Nephron progenitor cell (in vitro differentiated cells): ENCODE measurements around the gene EIF4H.
A peak's percentile ranks its signal among the peaks of the same experiment; 100 is the strongest.

ENCODE experiments used
- DNase-seq: peaks from one replicate; pipeline ENCODE4 v3.0.0; 2021
- H3K27ac Mint-ChIP-seq: 2 replicates; pipeline ENCODE4 v1.8.0; 2021; ENCODE audit warnings: mild to moderate bottlenecking, moderate library complexity, mixed read lengths
- H3K27me3 Mint-ChIP-seq: 2 replicates; pipeline ENCODE4 v1.8.0; 2021; ENCODE audit warnings: mild to moderate bottlenecking, low read depth, mixed read lengths; ENCODE audit not compliant: poor library complexity
- H3K36me3 Mint-ChIP-seq: 2 replicates; pipeline ENCODE4 v1.8.0; 2021; ENCODE audit warnings: low read depth, mixed read lengths
- H3K4me1 Mint-ChIP-seq: 2 replicates; pipeline ENCODE4 v1.8.0; 2021; ENCODE audit warnings: mixed read lengths
- H3K4me3 Mint-ChIP-seq: 2 replicates; pipeline ENCODE4 v1.8.0; 2021; ENCODE audit warnings: mild to moderate bottlenecking, moderate library complexity, mixed read lengths
- H3K9me3 Mint-ChIP-seq: 2 replicates; pipeline ENCODE4 v1.8.0; 2021; ENCODE audit warnings: mild to moderate bottlenecking, moderate library complexity, mixed read lengths
- TF ChIP-seq, protein P1 (sequence below): fragments of 200-600 bp; sonication (generic); IDR thresholded peaks from 2 replicates; pipeline ENCODE4 v1.5.0; 2021; ENCODE audit warnings: antibody characterized with exemption

EIF4H gene

DNA sequence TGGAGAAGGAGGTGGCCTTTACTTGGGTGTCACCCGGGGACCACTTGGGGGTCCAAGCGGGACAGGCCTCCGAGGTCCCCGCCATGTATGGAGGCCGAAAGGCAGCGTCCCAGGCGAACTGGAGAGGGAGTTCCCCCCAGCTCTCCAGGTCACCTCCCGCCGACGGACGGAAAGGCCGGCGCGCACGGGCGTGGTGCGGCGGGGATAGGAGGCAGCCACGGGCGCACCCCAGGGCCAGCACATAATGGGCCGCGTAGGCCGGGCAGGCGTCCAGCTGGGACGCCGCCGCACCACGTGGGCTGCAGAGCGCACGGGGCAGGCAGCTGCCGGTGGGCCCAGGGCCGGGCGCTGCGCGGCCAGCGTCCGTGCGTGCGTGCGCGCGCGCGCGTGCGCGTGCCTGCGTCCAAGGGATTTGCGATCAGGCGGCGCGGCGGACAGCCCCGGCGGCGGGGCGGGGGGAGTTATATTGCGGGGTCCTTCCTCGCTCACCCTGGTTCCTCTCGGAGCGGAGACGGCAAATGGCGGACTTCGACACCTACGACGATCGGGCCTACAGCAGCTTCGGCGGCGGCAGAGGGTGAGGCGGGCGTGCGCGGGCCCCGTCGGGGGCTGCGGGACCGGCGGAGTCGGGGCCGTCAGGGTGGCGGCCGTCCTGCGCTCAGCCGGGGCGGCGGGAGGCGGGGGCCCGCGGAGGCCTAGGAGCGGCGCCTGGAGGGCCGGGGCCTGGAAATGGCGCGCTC is at the start of gene EIF4H:
Gene EIF4H (plus strand): TSS at position 491 of the 740 bp plus-strand sequence. CDS start 28 bp downstream, at position 519.
- Mint-ChIP-seq H3K36me3 (peaks cover 14% of the 10 kb centered on the region), H3K27ac (peak within 1 kb of the TSS; percentile 99), H3K9me3 (no peaks in the 10 kb centered on the region), H3K27me3 (peaks cover 2% of the 10 kb centered on the region), H3K4me3 (peak within 1 kb of the TSS; percentile 91), H3K4me1 (peaks cover 52% of the 10 kb centered on the region)
- DNase-seq: peak; percentile 98
- TF ChIP-seq, protein P1, sequence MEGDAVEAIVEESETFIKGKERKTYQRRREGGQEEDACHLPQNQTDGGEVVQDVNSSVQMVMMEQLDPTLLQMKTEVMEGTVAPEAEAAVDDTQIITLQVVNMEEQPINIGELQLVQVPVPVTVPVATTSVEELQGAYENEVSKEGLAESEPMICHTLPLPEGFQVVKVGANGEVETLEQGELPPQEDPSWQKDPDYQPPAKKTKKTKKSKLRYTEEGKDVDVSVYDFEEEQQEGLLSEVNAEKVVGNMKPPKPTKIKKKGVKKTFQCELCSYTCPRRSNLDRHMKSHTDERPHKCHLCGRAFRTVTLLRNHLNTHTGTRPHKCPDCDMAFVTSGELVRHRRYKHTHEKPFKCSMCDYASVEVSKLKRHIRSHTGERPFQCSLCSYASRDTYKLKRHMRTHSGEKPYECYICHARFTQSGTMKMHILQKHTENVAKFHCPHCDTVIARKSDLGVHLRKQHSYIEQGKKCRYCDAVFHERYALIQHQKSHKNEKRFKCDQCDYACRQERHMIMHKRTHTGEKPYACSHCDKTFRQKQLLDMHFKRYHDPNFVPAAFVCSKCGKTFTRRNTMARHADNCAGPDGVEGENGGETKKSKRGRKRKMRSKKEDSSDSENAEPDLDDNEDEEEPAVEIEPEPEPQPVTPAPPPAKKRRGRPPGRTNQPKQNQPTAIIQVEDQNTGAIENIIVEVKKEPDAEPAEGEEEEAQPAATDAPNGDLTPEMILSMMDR: no peak

GRCh38 chr7:74126220-74126880 is 47.8 kb upstream of the EIF4H start:
- Mint-ChIP-seq H3K9me3 (no peaks in the 10 kb centered on the region), H3K27me3 (no peaks in the 10 kb centered on the region), H3K4me3 (no peak overlapping the region), H3K4me1 (peaks cover 3% of the 10 kb centered on the region), H3K27ac (no peak overlapping the region), H3K36me3 (peaks cover 9% of the 10 kb centered on the region)
- no peak for DNase-seq
- TF ChIP-seq, protein P1: no peak

GRCh38 chr7:74129887-74130286 is 44.3 kb upstream of the EIF4H start:
- no peak overlapping the region for H3K27ac Mint-ChIP-seq
- H3K36me3 Mint-ChIP-seq: no peaks in the 10 kb centered on the region
- no peaks in the 10 kb centered on the region for H3K4me1 Mint-ChIP-seq
- H3K27me3 Mint-ChIP-seq: peaks cover 4% of the 10 kb centered on the region
- no peak overlapping the region for H3K4me3 Mint-ChIP-seq
- TF ChIP-seq, protein P1: no peak
- H3K9me3 Mint-ChIP-seq: no peaks in the 10 kb centered on the region
- DNase-seq: no peak

GRCh38 chr7:74130518-74130917 is 43.6 kb upstream of the EIF4H start:
- H3K27ac Mint-ChIP-seq: no peak overlapping the region
- no peak overlapping the region for H3K4me3 Mint-ChIP-seq
- H3K27me3 Mint-ChIP-seq: peaks cover 4% of the 10 kb centered on the region
- DNase-seq: no peak
- no peaks in the 10 kb centered on the region for H3K9me3 Mint-ChIP-seq
- TF ChIP-seq, protein P1: no peak
- no peaks in the 10 kb centered on the region for H3K36me3 Mint-ChIP-seq
- no peaks in the 10 kb centered on the region for H3K4me1 Mint-ChIP-seq

DNA sequence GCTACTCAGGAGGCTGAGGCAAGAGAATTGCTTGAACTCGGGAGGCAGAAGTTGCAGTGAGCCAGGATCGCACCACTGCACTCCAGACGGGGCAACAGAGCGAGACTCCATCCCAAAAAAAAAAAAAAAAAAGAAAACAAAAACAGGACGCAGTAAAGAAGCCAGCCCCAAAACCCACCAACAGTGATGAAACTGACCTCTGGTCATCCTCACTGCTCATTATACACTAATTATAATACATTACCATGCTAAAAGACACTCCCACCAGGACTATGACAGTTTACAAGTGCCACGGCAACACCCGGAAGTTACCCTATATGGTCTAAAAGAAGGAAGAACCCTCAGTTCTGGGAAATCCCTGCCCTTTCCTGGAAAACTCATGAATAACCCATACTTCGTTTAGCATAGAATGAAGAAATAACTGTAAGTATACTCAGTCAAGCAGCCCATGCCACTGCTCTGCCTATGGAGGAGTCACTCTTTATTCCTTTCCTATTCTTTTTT is 40.0 kb upstream of the EIF4H start:
- Mint-ChIP-seq H3K9me3 (no peaks in the 10 kb centered on the region), H3K36me3 (no peaks in the 10 kb centered on the region), H3K4me3 (no peak overlapping the region), H3K27me3 (peaks cover 13% of the 10 kb centered on the region), H3K4me1 (peaks cover 12% of the 10 kb centered on the region), H3K27ac (no peak overlapping the region)
- no peak for DNase-seq
- TF ChIP-seq, protein P1: no peak
